Cardiac fibroblast (primary cell): ENCODE results near the gene CD38.
A peak's percentile ranks its signal among the peaks of the same experiment; 100 is the strongest.
"Not testable (repeated sequence)": the region's sequence is repeated elsewhere in the genome, so short reads cannot be mapped to it uniquely, and the experiment has no call there.

Source experiments
- DNase-seq, 2 donors: peaks; one replicate each; pipeline versions ENCODE4 v3.0.0 to v3.0.0-alpha.2; 2010; ENCODE audit warnings: low read depth in 2 of 2
- H3K4me3 ChIP-seq, 2 donors: replicated peaks in 1 of 2; 1 replicate in 1 of 2; 2 replicates in 1 of 2; pipeline ENCODE4 v1.5.1; 2011; ENCODE audit warnings: low read depth in 2 of 2, low read length in 2 of 2, mild to moderate bottlenecking in 2 of 2, moderate library complexity in 1 of 2
- TF ChIP-seq, protein P1 (sequence below): IDR thresholded peaks from one replicate; pipeline ENCODE4 v1.5.1; 2011; ENCODE audit warnings: low read depth, mild to moderate bottlenecking, low read length, inconsistent platforms

Gene CD38

DNA sequence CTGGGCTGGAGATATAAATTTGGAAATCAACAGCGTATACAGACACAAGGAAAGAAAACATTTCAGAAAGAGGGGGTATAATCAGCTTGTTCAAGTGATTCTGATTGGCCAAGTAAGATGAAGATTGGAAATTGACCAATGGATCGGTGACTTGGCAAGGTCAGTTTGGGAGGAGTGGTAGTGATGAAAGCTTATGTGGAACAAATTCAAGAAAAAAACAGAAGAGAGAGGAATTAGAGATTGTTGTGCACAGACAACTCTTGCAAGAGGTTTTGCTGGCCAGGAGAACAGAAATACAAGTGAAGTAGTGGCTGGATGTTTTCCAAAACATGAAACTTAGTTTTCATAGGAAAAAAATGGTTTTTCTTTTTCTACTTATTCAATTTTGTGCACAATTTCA lies 16.3 kb downstream of the CD38 start:
- TF ChIP-seq, protein P1, sequence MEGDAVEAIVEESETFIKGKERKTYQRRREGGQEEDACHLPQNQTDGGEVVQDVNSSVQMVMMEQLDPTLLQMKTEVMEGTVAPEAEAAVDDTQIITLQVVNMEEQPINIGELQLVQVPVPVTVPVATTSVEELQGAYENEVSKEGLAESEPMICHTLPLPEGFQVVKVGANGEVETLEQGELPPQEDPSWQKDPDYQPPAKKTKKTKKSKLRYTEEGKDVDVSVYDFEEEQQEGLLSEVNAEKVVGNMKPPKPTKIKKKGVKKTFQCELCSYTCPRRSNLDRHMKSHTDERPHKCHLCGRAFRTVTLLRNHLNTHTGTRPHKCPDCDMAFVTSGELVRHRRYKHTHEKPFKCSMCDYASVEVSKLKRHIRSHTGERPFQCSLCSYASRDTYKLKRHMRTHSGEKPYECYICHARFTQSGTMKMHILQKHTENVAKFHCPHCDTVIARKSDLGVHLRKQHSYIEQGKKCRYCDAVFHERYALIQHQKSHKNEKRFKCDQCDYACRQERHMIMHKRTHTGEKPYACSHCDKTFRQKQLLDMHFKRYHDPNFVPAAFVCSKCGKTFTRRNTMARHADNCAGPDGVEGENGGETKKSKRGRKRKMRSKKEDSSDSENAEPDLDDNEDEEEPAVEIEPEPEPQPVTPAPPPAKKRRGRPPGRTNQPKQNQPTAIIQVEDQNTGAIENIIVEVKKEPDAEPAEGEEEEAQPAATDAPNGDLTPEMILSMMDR = no peak
- DNase-seq = no peak
- no peak overlapping the region for H3K4me3 ChIP-seq

DNA sequence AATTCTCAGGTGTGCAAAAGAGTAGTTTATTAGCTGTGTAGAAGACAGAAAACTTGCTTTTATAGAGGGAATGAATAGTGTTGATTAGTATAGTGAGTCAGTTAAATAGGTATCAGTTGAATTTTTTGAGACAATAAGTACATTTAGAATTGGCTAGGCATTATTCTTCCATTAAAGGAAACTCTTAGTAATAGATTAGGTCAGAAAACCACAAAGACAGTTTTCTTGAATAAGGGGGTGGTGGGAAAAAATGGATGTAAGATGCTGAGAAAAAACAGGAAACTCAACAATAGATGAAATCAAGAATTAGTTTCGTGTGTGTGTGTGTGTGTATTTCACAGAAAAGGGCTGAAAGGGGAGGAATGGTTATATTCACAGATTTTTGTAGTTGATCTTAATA lies 16.8 kb downstream of the CD38 start:
- TF ChIP-seq, protein P1 = no peak
- peak in 1 of 2 donors; percentile 37 for DNase-seq
- no peak overlapping the region for H3K4me3 ChIP-seq

DNA sequence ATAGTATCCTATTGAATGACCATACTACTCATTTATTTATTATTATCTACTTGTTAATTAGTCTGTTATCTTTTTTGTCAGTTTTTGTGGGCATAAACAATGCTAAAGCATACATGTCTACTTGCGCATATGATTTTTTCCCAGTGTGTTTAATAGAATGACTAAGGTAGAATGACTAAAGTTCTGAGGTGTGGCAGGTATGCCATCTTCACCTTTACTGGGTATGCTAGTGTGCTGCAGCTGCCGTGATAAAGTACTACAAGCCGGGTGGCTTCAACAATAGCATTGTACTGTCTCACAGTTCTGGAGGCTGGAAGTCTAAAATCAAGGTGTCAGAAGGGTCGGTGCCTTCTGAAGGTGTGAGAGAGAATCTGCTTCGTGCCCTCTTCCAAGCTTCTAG lies 19.2 kb downstream of the CD38 start:
- H3K4me3 ChIP-seq = no peak overlapping the region
- TF ChIP-seq, protein P1 = no peak
- DNase-seq = no peak

DNA sequence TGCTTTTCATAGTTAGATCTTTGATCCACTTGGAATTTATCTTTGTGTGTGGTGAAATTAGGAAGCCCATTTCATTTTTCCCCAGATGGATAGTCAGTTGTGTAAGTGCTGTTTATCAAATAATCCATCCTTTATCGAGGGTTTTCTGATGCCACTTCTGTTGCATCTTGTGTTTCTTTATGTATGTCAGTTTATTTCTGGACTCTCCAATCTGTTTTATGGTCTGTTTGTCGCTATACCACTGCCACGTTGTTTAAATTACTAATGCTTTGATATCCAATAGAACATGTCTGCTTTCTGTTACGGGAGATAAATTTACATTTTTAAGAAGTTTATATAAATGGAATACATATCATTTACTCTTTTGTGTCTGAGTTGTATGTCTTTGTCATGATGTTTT lies 21.0 kb downstream of the CD38 start:
- no peak overlapping the region for H3K4me3 ChIP-seq
- no peak for DNase-seq
- TF ChIP-seq, protein P1 = no peak

DNA sequence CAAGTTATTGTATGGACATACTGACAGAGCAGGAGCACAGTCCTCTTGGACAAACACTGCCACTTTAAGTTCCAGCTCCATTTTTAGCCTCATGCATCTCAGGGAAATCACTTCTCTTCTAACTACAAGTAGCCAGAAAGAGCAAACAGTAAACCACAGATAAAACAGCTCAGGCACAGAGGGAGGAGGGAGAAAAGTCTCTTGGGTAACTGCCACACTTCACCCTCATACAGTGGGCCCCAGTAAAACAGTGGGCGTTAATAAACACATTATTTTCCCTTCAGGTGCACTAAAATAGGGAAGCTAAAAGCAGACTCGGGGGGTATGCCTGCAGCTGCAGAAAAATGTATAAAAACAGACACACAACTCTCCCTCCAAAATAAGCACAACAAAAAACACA lies 21.6 kb downstream of the CD38 start:
- no peak overlapping the region for H3K4me3 ChIP-seq
- no peak for DNase-seq
- TF ChIP-seq, protein P1 = no peak

DNA sequence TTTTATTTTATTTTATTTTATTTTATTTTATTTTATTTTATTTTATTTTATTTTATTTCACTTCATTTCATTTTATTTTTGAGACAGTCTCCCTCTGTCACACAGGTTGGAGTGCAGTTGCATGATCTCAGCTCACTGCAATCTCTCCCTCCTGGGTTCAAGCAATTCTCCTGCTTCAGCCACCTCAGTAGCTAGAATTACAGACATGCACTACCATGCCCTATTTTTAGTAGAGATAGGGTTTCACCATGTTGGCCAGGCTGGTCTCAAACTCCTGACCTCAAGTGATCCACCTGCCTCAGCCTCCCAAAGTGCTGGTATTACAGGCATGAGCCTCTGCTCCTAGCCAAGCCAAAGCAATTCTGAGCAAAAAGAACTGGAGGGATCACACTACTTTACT lies 24.4 kb downstream of the CD38 start:
- not testable (repeated sequence) for DNase-seq

DNA sequence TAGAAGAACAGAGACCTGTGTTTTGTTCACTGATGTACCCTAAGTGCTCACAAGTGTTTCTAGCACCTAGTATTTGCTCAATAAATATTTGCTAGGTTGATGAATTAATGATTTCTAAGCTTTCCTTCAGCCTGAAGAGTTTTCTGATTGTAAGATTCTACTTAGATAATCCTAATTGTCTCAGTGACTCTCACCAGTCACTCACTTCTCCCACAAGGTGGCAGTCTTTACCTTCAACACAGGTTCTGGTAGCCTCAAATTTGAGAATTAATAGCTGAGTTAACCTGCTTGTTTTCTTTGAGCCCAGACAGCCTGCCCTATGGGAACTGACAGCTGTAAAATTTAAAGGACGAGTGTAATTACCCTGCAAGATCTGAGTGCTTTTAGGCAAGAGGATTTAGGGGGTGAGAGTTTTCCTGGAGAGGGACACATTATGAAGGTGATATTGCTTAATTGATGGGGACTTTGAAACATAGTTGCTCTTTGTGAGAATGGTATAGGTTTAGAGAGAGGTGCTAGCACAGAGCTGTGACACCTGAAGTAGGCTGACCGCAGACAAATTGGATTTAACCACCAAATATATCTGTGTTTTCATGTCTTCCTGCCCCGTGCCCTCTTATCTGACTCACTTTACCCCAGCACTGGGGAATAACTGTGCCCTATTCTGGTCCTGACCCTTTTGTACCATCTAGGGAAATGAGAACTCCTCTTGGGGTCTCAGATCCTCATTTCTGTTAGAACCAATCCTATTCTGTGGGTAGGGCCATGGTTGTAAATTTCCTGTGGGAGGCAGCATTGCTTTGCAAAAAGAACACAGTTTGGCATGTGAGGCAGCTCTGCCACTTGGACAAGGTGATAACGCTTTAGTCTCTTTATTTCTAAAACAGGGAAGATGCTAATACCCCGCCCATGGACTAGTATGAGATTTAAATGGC lies 27.7 kb downstream of the CD38 start:
- H3K4me3 ChIP-seq = no peak overlapping the region
- TF ChIP-seq, protein P1 = peak; percentile 72
- DNase-seq = peak; percentile 69 to 80

More for the DNA sequence above, 24.4 kb downstream of the CD38 start:
- H3K4me3 ChIP-seq = not testable (repeated sequence)
